Endothelial cell of umbilical vein (primary cell): Measurements from ENCODE around the gene APOLD1. TPM values are rescaled to one million over a fixed set of nuclear protein-coding genes. Genes with fewer than 3 reads are reported as not detected.
"Not testable (repeated sequence)": the region's sequence is repeated elsewhere in the genome, so short reads cannot be mapped to it uniquely, and the experiment has no call there.

ENCODE experiments used
- BruUV-seq: library from RNA; stranded (reverse); fragments of 400-500 nt; replicated peaks from 2 replicates; lab custom pipeline; 2021; lab: Mats Ljungman, UMichigan
- CTCF ChIA-PET: fragments of 300-600, 350-600 bp; sonication (Branson Sonifier 250); formaldehyde crosslinking; loops from one replicate; lab custom pipeline; 2021; ENCODE audit warnings: antibody characterized with exemption, inconsistent platforms; lab: Charles Lee
- POLR2A ChIA-PET: fragments of 300-600, 350-600 bp; sonication (Branson Sonifier 250); formaldehyde crosslinking; loops from one replicate; lab custom pipeline; 2021; ENCODE audit warnings: antibody characterized with exemption, inconsistent platforms; lab: Charles Lee
- DNase-seq: peaks from one replicate; pipeline ENCODE4 v3.0.0-alpha.2; 2011; ENCODE audit warnings: low read depth, low spot score
- FAIRE-seq: peaks from 2 replicates; lab custom pipeline; 2011; peaks lifted over from hg19 to GRCh38; lab: Jason Lieb, UNC
- H2AFZ ChIP-seq: 2 replicates; pipeline ENCODE4 v1.6.0; 2012; ENCODE audit warnings: low read depth, low read length, control low read depth, inconsistent platforms
- H3K27ac ChIP-seq: 2 replicates; pipeline ENCODE4 v1.5.1; 2011; ENCODE audit warnings: low read depth, mild to moderate bottlenecking, control low read depth, low read length, moderate library complexity; ENCODE audit not compliant: insufficient read depth
- H3K27me3 ChIP-seq, 2 experiments: 2 replicates each; pipeline versions ENCODE4 v1.6.0 to v1.6.1; 2011; ENCODE audit warnings: low read length in 2 of 2, mixed read lengths in 1 of 2; ENCODE audit not compliant: control insufficient read depth in 2 of 2, insufficient read depth in 2 of 2
- H3K36me3 ChIP-seq, 2 experiments: 2 replicates in 1 of 2; 3 replicates in 1 of 2; pipeline ENCODE4 v1.5.1; 2011; ENCODE audit warnings: low read length in 2 of 2, mild to moderate bottlenecking in 1 of 2, moderate library complexity in 1 of 2; ENCODE audit not compliant: control insufficient read depth in 2 of 2, insufficient read depth in 2 of 2; ENCODE audit errors: extremely low read depth in 1 of 2
- H3K4me1 ChIP-seq: 3 replicates; pipeline ENCODE4 v1.5.1; 2011; ENCODE audit warnings: mild to moderate bottlenecking, low read length; ENCODE audit not compliant: control insufficient read depth, insufficient read depth; ENCODE audit errors: extremely low read depth
- H3K4me2 ChIP-seq: 2 replicates; pipeline ENCODE4 v1.6.1; 2011; ENCODE audit warnings: low read length, control low read depth, mixed read lengths; ENCODE audit not compliant: insufficient read depth
- H3K4me3 ChIP-seq, 3 experiments: fragments of 200-600 bp in 1 of 3; sonication (generic), shearing (Covaris generic) in 1 of 3; replicated peaks in 1 of 3; 2 replicates each; pipeline ENCODE4 v1.5.1; 2011 to 2016; ENCODE audit warnings: control low read depth in 3 of 3, low read length in 3 of 3, mild to moderate bottlenecking in 2 of 3, inconsistent platforms in 1 of 3, low read depth in 1 of 3, moderate library complexity in 1 of 3; ENCODE audit not compliant: insufficient read depth in 1 of 3
- H3K79me2 ChIP-seq: 2 replicates; pipeline ENCODE4 v1.6.0; 2012; ENCODE audit warnings: low read length, inconsistent platforms; ENCODE audit not compliant: control insufficient read depth, insufficient read depth
- H3K9ac ChIP-seq: replicated peaks from 2 replicates; pipeline ENCODE3; 2011; ENCODE audit warnings: low read length, control low read depth; ENCODE audit not compliant: insufficient read depth; ENCODE audit errors: extremely low read depth
- H3K9me1 ChIP-seq: replicated peaks from 3 replicates; pipeline ENCODE4 v1.6.0; 2011; ENCODE audit warnings: mild to moderate bottlenecking, low read length; ENCODE audit not compliant: control insufficient read depth, insufficient read depth; ENCODE audit errors: extremely low read depth
- H3K9me3 ChIP-seq: replicated peaks from 2 replicates; pipeline ENCODE4 v1.5.1; 2012; ENCODE audit warnings: low read length, inconsistent platforms; ENCODE audit not compliant: control insufficient read depth, insufficient read depth
- H4K20me1 ChIP-seq: replicated peaks from 2 replicates; pipeline ENCODE3; 2011; ENCODE audit warnings: mild to moderate bottlenecking, low read length; ENCODE audit not compliant: control insufficient read depth, insufficient read depth; ENCODE audit errors: extremely low read depth
- EZH2 ChIP-seq: IDR thresholded peaks from 2 replicates; pipeline ENCODE4 v1.6.1; 2012; ENCODE audit warnings: borderline replicate concordance, low read depth, mild to moderate bottlenecking, moderate library complexity, low read length, inconsistent platforms; ENCODE audit not compliant: severe bottlenecking
- FOS ChIP-seq: IDR thresholded peaks from 2 replicates; pipeline ENCODE4 v1.6.1; 2011; ENCODE audit warnings: mild to moderate bottlenecking, low read length, moderate library complexity, borderline replicate concordance; ENCODE audit not compliant: insufficient read depth
- GATA2 ChIP-seq: IDR thresholded peaks from 2 replicates; pipeline ENCODE4 v1.7.0; 2011; ENCODE audit warnings: low read depth, mild to moderate bottlenecking, moderate library complexity, mixed read lengths, low read length; ENCODE audit not compliant: insufficient read length, insufficient read depth
- JUN ChIP-seq: IDR thresholded peaks from 2 replicates; pipeline ENCODE4 v1.6.1; 2011; ENCODE audit warnings: borderline replicate concordance, low read depth; ENCODE audit not compliant: insufficient read length, insufficient read depth
- MYC ChIP-seq: IDR thresholded peaks from one replicate; pipeline ENCODE4 v1.6.1; 2011; ENCODE audit warnings: mild to moderate bottlenecking, low read depth, low read length
- POLR2A ChIP-seq: IDR thresholded peaks from 2 replicates; pipeline ENCODE4 v1.6.1; 2012; ENCODE audit warnings: low read depth, mild to moderate bottlenecking, control low read depth, low read length
- POLR2AphosphoS5 ChIP-seq: IDR thresholded peaks from 2 replicates; pipeline ENCODE4 v1.6.1; 2012; ENCODE audit warnings: low read depth, mild to moderate bottlenecking, control low read depth, low read length, moderate library complexity; ENCODE audit not compliant: insufficient read depth
- dilution Hi-C: fragments of 300-500 bp; cut with MboI; formaldehyde crosslinking; loops from one replicate; pipeline ENCODE4 v1.15.0; 2019; ENCODE audit warnings: low sequenced_read_pairs; ENCODE audit not compliant: extremely low pct_ligation_motif_present
- intact Hi-C: fragments of 100-400 bp; cut with micrococcal nuclease; formaldehyde crosslinking; loops from one replicate; pipeline ENCODE4 v1.10.0; 2022
- polyA plus RNA-seq, 4 experiments: library from polyadenylated mRNA; depleted of rRNA in 3 of 4; stranded (reverse) in 3 of 4; unstranded in 1 of 4; fragments of >200 nt; gene quantifications; 2 replicates each; pipeline versions ENCODE4 v1.2.1 to v1.2.3, GENCODE V29; 2011 to 2012; ENCODE audit warnings: missing spikeins in 1 of 4
- total RNA-seq: library from RNA; stranded (reverse); gene quantifications from 2 replicates; pipeline ENCODE4 v1.2.3, GENCODE V29; 2021
- TF ChIP-seq, protein P1 (sequence below), 2 donors: IDR thresholded peaks; 1 replicate in 1 of 2; 2 replicates in 1 of 2; pipeline ENCODE4 v1.5.1; 2011; ENCODE audit warnings: low read length in 2 of 2, mild to moderate bottlenecking in 2 of 2, moderate library complexity in 2 of 2, control low read depth in 1 of 2, inconsistent platforms in 1 of 2, low read depth in 1 of 2; ENCODE audit not compliant: insufficient read depth in 1 of 2; ENCODE audit errors: extremely low read depth in 1 of 2
- TF ChIP-seq, protein P2 (sequence below): IDR thresholded peaks from 2 replicates; pipeline ENCODE4 v1.6.1; 2011; ENCODE audit not compliant: insufficient read depth, insufficient read length

APOLD1 gene
- total and polyA plus RNA-seq, 2 donors (not counting 3 experiments of a cell fraction or from before 2014, with no cell fraction given): 3.7 to 6.0 TPM

DNA sequence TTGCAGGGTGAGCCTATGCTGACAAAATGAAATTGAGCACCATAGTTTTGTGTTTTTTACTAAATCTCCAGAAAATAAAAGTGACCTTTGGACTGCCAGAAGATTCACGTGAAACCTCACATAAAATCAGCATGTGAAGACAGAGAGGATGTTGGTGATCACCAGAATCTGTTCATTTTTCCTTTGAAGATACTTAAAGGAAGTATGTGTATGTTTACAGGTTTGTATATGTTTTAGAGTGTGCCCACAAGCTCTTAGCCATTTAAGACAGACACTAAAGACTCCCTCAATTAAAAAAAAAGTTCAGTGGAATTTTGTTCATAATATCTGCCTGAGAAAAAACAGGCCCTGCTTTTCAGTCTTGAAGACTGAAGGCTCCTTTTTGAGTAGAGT is 53.5 kb downstream of the APOLD1 start:
- no peak overlapping the region for H2AFZ ChIP-seq
- TSS peak; percentile 18 for BruUV-seq
- dilution Hi-C loops: loop anchor here (10.0 kb wide), 1 partner anchor 146 kb away; no protein-coding TSS in a partner anchor

DNA sequence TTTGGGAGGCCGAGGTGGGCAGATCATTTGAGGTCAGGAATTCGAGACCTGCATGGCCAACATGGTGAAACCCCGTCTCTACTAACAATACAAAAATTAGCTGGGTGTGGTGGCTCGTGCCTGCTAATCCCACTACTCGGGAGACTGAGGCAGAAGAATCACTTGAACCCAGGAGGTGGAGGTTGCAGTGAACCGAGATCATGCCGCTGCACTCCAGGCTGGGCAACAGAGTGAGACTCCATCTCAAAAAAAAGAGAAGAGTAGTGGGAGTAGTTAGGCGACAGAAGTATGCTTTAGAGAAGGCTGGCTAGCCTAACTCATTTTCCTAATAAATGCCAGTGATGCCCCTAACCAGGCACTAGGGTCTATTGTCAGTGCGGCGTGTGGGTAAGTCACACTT is 54.0 kb downstream of the APOLD1 start:
- H3K36me3 ChIP-seq, H3K9me1 ChIP-seq, H3K4me3 ChIP-seq, H2AFZ ChIP-seq, POLR2A ChIA-PET, H3K27me3 ChIP-seq, H3K9me3 ChIP-seq, H4K20me1 ChIP-seq, FAIRE-seq, H3K79me2 ChIP-seq, DNase-seq: not testable (repeated sequence)
- TSS peak; percentile 80 for BruUV-seq
- Histone ChIP-seq H3K27ac (peak overlapping the region; percentile 91), H3K4me2 (peak overlapping the region; percentile 45), H3K9ac (peak overlapping the region; percentile 38), H3K4me1 (peaks cover 55% of the 10 kb centered on the region)
- CTCF ChIA-PET: interaction anchor here (0.6 to 4.0 kb wide), 3 partner anchors 21 to 52 kb away, joined by 3 to 106 read pairs (median 40); partner anchors contain the start of gene GPRC5A
- intact Hi-C loops (loop anchor here (5.0 kb wide), 1 partner anchor 393 kb away; no protein-coding TSS in a partner anchor), dilution Hi-C loops (loop anchor here (10.0 kb wide), 1 partner anchor 145 kb away; no protein-coding TSS in a partner anchor)

More for the DNA sequence above, 53.5 kb downstream of the APOLD1 start:
- POLR2A ChIA-PET: interaction anchor here (1.0 to 2.7 kb wide), 2 partner anchors 42 to 53 kb away, joined by 3 to 21 read pairs; partner anchors contain the start of gene GPRC5A
- Histone ChIP-seq H4K20me1 (no peaks in the 10 kb centered on the region), H3K36me3 (no peaks in the 10 kb centered on the region), H3K9me3 (no peaks in the 10 kb centered on the region), H3K4me2 (no peak overlapping the region), H3K9ac (peak overlapping the region; percentile 25), H3K27me3 (no peaks in the 10 kb centered on the region), H3K4me3 (no peak overlapping the region), H3K79me2 (no peaks in the 10 kb centered on the region), H3K9me1 (no peaks in the 10 kb centered on the region), H3K27ac (peak overlapping the region; percentile 91), H3K4me1 (peaks cover 55% of the 10 kb centered on the region)
- CTCF ChIA-PET: interaction anchor here (0.8 to 5.3 kb wide), 12 partner anchors 11 to 144 kb away, joined by 3 to 106 read pairs (median 40); partner anchors contain the start of gene GPRC5A
- intact Hi-C loops: loop anchor here (5.0 kb wide), 1 partner anchor 393 kb away; no protein-coding TSS in a partner anchor
- no peak for DNase-seq
- FAIRE-seq: no peak
- TF ChIP-seq MYC (no peak), JUN (no peak), POLR2AphosphoS5 (no peak), GATA2 (no peak), EZH2 (no peak), FOS (no peak), POLR2A (no peak)
- TF ChIP-seq, protein P1, sequence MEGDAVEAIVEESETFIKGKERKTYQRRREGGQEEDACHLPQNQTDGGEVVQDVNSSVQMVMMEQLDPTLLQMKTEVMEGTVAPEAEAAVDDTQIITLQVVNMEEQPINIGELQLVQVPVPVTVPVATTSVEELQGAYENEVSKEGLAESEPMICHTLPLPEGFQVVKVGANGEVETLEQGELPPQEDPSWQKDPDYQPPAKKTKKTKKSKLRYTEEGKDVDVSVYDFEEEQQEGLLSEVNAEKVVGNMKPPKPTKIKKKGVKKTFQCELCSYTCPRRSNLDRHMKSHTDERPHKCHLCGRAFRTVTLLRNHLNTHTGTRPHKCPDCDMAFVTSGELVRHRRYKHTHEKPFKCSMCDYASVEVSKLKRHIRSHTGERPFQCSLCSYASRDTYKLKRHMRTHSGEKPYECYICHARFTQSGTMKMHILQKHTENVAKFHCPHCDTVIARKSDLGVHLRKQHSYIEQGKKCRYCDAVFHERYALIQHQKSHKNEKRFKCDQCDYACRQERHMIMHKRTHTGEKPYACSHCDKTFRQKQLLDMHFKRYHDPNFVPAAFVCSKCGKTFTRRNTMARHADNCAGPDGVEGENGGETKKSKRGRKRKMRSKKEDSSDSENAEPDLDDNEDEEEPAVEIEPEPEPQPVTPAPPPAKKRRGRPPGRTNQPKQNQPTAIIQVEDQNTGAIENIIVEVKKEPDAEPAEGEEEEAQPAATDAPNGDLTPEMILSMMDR (IDR thresholded peaks at IDR 0.05; ENCODE audit: extremely low read depth in 1 of 2, insufficient read depth in 1 of 2, low read depth in 1 of 2, low read length in 2 of 2): no peak
- TF ChIP-seq, protein P2, sequence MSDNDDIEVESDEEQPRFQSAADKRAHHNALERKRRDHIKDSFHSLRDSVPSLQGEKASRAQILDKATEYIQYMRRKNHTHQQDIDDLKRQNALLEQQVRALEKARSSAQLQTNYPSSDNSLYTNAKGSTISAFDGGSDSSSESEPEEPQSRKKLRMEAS: no peak
